Measurements from ENCODE around the gene ROBO3.

The ROBO3 gene

DNA sequence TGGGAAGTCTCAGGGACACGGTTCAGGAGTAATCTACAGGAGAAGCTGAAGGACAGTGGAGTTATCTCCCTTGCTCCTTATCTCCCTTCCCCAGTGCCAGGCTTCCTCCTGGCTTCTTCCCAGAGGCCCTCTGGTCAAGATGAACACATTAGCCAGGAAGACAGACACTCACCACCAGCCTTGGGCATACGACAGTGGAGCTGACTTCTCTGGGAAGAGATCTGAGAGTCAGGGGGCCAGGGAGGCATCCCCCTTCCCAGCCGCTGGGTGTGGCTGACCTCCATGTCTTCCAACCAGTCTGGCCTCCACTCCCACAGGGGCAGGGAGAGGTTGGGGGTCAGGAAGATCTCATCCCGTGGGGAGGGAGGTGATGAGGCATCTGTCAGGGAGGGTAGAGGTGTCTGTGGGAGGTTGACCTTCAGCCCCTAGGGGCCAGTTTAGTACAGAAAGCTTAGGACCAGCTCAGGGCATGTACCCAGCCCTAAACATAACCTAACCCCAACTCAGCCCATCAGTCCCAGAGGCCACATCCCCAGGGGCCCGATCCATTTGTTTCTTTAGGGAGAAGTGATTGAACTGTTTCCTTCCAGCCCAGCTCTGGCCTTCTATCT lies 19.7 kb downstream of the ROBO3 start:
- no peak for TF ChIP-seq POLR2AphosphoS5 (IDR thresholded peaks at IDR 0.05; ENCODE audit: low read depth, low read length)
- TF ChIP-seq SIN3A (IDR thresholded peaks at IDR 0.05; ENCODE audit: borderline replicate concordance, insufficient read depth, low read length), result no peak
- TF ChIP-seq, protein P1, sequence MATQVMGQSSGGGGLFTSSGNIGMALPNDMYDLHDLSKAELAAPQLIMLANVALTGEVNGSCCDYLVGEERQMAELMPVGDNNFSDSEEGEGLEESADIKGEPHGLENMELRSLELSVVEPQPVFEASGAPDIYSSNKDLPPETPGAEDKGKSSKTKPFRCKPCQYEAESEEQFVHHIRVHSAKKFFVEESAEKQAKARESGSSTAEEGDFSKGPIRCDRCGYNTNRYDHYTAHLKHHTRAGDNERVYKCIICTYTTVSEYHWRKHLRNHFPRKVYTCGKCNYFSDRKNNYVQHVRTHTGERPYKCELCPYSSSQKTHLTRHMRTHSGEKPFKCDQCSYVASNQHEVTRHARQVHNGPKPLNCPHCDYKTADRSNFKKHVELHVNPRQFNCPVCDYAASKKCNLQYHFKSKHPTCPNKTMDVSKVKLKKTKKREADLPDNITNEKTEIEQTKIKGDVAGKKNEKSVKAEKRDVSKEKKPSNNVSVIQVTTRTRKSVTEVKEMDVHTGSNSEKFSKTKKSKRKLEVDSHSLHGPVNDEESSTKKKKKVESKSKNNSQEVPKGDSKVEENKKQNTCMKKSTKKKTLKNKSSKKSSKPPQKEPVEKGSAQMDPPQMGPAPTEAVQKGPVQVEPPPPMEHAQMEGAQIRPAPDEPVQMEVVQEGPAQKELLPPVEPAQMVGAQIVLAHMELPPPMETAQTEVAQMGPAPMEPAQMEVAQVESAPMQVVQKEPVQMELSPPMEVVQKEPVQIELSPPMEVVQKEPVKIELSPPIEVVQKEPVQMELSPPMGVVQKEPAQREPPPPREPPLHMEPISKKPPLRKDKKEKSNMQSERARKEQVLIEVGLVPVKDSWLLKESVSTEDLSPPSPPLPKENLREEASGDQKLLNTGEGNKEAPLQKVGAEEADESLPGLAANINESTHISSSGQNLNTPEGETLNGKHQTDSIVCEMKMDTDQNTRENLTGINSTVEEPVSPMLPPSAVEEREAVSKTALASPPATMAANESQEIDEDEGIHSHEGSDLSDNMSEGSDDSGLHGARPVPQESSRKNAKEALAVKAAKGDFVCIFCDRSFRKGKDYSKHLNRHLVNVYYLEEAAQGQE (IDR thresholded peaks at IDR 0.05; ENCODE audit: insufficient read depth in 1 of 2, low read depth in 2 of 2, low read length in 2 of 2), result no peak
- TF ChIP-seq TAF1 (IDR thresholded peaks at IDR 0.05; ENCODE audit: borderline replicate concordance, insufficient read depth, low read length), result no peak
- TF ChIP-seq FOXP2 (optimal IDR thresholded peaks at IDR 0.05; ENCODE audit: borderline replicate concordance, extremely low read depth, extremely low read length, insufficient read depth), result no peak

DNA sequence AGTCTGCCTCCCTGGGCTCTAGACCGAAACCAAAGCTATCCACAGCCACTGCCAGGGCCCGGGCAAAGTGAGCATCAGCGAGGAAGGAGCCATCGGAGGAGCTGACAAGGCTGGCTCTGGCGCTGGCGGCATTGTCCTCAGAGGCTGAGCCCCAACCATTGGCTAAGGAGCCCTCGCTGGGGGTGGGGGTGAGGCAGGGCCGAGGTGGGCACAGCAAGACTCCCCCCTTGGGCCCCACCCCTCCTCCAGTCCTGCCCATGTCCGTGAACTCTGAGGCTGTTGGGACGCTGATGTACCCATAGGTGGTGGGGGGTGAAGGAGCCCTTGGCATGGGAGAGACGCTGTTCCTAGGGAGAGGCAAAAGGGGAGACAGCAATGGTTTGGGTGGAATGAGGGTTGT lies 21.2 kb downstream of the ROBO3 start:
- TF ChIP-seq SIN3A (IDR thresholded peaks at IDR 0.05; ENCODE audit: borderline replicate concordance, insufficient read depth, low read length) (no peak), TAF1 (IDR thresholded peaks at IDR 0.05; ENCODE audit: borderline replicate concordance, insufficient read depth, low read length) (no peak), POLR2AphosphoS5 (IDR thresholded peaks at IDR 0.05; ENCODE audit: low read depth, low read length) (no peak), FOXP2 (optimal IDR thresholded peaks at IDR 0.05; ENCODE audit: borderline replicate concordance, extremely low read depth, extremely low read length, insufficient read depth) (no peak)
- TF ChIP-seq, protein P1 (IDR thresholded peaks at IDR 0.05; ENCODE audit: insufficient read depth in 1 of 2, low read depth in 2 of 2, low read length in 2 of 2), result no peak

DNA sequence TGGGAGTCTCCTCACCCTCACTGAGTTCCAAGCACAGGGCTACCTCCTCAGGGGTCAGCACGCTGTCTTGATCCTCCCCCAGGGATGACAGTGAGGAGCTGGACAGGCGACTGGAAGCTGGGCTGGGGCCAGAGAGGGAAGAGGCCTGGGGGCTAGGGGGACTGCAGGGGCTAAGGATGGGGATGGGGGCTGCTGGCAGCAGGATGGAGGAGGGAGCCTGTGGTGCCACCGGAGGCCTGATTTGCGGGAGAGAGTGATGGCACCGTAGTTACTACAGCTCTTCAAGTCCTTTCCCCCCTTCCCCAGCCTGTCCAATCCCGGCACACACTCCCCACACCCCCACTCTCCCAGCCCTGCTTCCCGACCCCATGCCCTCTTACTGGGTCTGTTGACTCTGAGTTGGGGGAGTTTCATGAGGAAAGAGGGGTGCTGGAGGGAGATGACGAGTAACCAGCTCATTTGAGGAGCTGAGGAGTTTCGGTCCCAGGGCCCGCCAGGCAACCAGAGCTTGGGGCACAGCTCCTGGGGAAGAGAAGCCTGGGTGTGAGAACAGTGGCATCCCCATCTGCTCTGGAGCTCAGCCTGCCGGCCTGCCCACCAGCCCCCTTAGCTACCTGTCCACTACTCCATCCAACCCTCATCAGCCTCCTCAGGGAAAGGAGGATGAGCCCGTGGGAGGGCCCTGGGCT lies 21.9 kb downstream of the ROBO3 start:
- TF ChIP-seq TAF1 (IDR thresholded peaks at IDR 0.05; ENCODE audit: borderline replicate concordance, insufficient read depth, low read length), result no peak
- TF ChIP-seq POLR2AphosphoS5 (IDR thresholded peaks at IDR 0.05; ENCODE audit: low read depth, low read length), result no peak
- TF ChIP-seq SIN3A (IDR thresholded peaks at IDR 0.05; ENCODE audit: borderline replicate concordance, insufficient read depth, low read length), result no peak
- no peak for TF ChIP-seq FOXP2 (optimal IDR thresholded peaks at IDR 0.05; ENCODE audit: borderline replicate concordance, extremely low read depth, extremely low read length, insufficient read depth)
- TF ChIP-seq, protein P1 (IDR thresholded peaks at IDR 0.05; ENCODE audit: insufficient read depth in 1 of 2, low read depth in 2 of 2, low read length in 2 of 2), result no peak

DNA sequence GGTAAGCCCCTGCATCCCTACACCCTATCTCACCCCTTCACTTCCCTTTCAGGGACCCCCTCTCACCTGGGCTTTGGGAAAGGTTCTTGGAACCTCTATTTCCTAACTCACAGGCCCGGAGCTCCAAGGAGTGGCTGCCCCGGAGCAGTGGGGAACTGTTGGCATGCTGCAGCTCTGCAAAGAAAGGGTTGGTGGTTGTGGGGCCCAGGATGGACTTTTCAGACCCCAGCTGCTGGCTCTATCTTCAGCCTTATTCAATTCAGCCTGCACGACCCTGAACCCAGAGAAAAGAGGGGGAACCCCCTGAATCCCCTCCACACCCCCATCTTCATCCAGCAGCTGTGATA lies 22.4 kb downstream of the ROBO3 start:
- TF ChIP-seq SIN3A (IDR thresholded peaks at IDR 0.05; ENCODE audit: borderline replicate concordance, insufficient read depth, low read length) (no peak), POLR2AphosphoS5 (IDR thresholded peaks at IDR 0.05; ENCODE audit: low read depth, low read length) (no peak), FOXP2 (optimal IDR thresholded peaks at IDR 0.05; ENCODE audit: borderline replicate concordance, extremely low read depth, extremely low read length, insufficient read depth) (no peak), TAF1 (IDR thresholded peaks at IDR 0.05; ENCODE audit: borderline replicate concordance, insufficient read depth, low read length) (no peak)
- TF ChIP-seq, protein P1 (IDR thresholded peaks at IDR 0.05; ENCODE audit: insufficient read depth in 1 of 2, low read depth in 2 of 2, low read length in 2 of 2), result no peak
